ENCODE data around the gene GDAP1L1. TPM values are rescaled to one million over a fixed set of nuclear protein-coding genes. Genes with fewer than 3 reads are reported as not detected.
A peak's percentile ranks its signal among the peaks of the same experiment; 100 is the strongest.

The GDAP1L1 gene
- polyA plus RNA-seq, 1 of the 3 experiments (the other 2 are of a cell fraction) = 0.30 TPM

DNA sequence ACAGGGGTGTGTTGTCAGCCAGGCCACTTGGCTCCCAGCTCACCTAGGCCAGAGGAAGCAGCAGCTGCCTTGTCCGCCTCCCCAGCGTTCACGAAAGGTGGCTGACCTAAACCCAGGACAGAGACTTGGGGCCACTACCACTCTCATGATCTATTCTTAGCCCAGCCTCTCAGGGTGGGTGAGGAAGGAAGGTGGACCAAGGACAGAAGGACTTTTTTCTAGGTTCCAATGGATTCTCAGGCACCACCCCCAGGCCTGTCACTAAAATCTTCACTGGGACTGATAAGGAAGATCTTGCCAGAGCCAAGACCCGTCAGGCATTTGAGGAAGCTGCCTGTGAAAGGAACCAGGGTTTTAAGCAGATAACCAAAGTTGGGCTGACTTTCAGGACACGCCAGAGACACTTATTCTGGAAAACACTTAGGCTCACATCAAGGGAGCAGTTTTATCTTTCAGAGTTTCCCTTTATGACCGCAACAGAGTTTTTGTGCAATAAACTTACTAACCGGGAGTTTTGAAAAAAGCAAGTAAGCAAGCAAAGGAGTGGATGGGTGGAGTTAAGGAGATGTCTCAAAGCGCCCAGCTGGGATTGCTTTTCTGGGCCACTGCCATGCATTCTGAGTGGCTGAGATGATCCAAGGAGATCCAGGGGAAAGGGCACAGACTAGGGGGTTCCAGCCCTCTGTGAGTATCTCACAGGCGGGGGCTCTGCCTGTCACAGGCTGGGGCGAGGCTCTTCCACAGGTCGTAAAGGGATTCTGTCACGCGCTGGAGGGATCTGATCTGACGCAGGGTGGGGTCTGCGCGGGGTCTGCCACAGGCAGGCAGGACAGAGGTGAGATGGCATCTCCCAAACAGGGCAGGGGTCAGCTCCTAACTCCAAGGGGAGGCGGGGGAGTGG lies 62.9 kb downstream of the GDAP1L1 start:
- Histone ChIP-seq H3K9me2 (no peaks in the 10 kb centered on the region), H3K4me1 (ENCODE audit: control insufficient read depth in 1 of 2, insufficient read depth in 2 of 2, low read depth in 1 of 2, low read length in 1 of 2) (peaks cover 4 to 10% of the 10 kb centered on the region in 2 experiments; a peak in 1 of 4 replicates), H3K4me3 (ENCODE audit: low read depth in 2 of 2, low read length in 1 of 2) (peak overlapping the region; percentile 81 to 92), H3K27me3 (ENCODE audit: insufficient read depth) (no peaks in the 10 kb centered on the region), H3K9me3 (no peaks in the 10 kb centered on the region), H3K9ac (peak overlapping the region; percentile 71), H4K20me1 (ENCODE audit: insufficient read depth) (no peaks in the 10 kb centered on the region), H2AFZ (ENCODE audit: low read depth) (peak overlapping the region; percentile 98), H3K27ac (ENCODE audit: low read depth in 2 of 2, low read length in 1 of 2) (no peak overlapping the region), H3K36me3 (replicated peaks in 1 of 2; ENCODE audit: control insufficient read depth in 1 of 2, insufficient read depth in 2 of 2, low read length in 1 of 2) (peaks cover 2 to 3% of the 10 kb centered on the region in 2 experiments), H3F3A (replicated peaks; ENCODE audit: insufficient read depth) (no peaks in the 10 kb centered on the region), H3K4me2 (peak overlapping the region; percentile 95), H3K79me2 (ENCODE audit: insufficient read depth) (peaks cover 13% of the 10 kb centered on the region; the same call in 1 of the 2 replicates)
- TF ChIP-seq, protein P1, sequence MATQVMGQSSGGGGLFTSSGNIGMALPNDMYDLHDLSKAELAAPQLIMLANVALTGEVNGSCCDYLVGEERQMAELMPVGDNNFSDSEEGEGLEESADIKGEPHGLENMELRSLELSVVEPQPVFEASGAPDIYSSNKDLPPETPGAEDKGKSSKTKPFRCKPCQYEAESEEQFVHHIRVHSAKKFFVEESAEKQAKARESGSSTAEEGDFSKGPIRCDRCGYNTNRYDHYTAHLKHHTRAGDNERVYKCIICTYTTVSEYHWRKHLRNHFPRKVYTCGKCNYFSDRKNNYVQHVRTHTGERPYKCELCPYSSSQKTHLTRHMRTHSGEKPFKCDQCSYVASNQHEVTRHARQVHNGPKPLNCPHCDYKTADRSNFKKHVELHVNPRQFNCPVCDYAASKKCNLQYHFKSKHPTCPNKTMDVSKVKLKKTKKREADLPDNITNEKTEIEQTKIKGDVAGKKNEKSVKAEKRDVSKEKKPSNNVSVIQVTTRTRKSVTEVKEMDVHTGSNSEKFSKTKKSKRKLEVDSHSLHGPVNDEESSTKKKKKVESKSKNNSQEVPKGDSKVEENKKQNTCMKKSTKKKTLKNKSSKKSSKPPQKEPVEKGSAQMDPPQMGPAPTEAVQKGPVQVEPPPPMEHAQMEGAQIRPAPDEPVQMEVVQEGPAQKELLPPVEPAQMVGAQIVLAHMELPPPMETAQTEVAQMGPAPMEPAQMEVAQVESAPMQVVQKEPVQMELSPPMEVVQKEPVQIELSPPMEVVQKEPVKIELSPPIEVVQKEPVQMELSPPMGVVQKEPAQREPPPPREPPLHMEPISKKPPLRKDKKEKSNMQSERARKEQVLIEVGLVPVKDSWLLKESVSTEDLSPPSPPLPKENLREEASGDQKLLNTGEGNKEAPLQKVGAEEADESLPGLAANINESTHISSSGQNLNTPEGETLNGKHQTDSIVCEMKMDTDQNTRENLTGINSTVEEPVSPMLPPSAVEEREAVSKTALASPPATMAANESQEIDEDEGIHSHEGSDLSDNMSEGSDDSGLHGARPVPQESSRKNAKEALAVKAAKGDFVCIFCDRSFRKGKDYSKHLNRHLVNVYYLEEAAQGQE (IDR thresholded peaks at IDR 0.05; ENCODE audit: low read depth, low read length) = no peak
- TF ChIP-seq, protein P2, sequence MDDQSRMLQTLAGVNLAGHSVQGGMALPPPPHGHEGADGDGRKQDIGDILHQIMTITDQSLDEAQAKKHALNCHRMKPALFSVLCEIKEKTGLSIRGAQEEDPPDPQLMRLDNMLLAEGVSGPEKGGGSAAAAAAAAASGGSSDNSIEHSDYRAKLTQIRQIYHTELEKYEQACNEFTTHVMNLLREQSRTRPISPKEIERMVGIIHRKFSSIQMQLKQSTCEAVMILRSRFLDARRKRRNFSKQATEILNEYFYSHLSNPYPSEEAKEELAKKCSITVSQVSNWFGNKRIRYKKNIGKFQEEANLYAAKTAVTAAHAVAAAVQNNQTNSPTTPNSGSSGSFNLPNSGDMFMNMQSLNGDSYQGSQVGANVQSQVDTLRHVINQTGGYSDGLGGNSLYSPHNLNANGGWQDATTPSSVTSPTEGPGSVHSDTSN (IDR thresholded peaks at IDR 0.05) = no peak
- no peak for TF ChIP-seq RAD21 (IDR thresholded peaks at IDR 0.05; ENCODE audit: low read length)
- TF ChIP-seq USF2 (IDR thresholded peaks at IDR 0.05; ENCODE audit: borderline replicate concordance, low read depth, low read length) = no peak
- no peak for TF ChIP-seq MAX (IDR thresholded peaks at IDR 0.05; ENCODE audit: low read depth)
- no peak for TF ChIP-seq SIN3A (IDR thresholded peaks at IDR 0.05; ENCODE audit: borderline replicate concordance, low read depth, low read length)
- TF ChIP-seq POLR2AphosphoS5 (IDR thresholded peaks at IDR 0.05; ENCODE audit: low read depth, low read length) = no peak
- TF ChIP-seq FOXJ3 (CRISPR knock-in tag; IDR thresholded peaks at IDR 0.05) = no peak
- no peak for TF ChIP-seq CHD2 (IDR thresholded peaks at IDR 0.05; ENCODE audit: low read length, partially characterized antibody)
- no peak for TF ChIP-seq GABPA (IDR thresholded peaks at IDR 0.05; ENCODE audit: low read depth)
- no peak for TF ChIP-seq MXI1 (IDR thresholded peaks at IDR 0.05; ENCODE audit: low read depth, low read length)
- no peak for TF ChIP-seq TEAD4 (IDR thresholded peaks at IDR 0.05; ENCODE audit: borderline replicate concordance, insufficient read depth)
- CTCF ChIA-PET = interaction anchor here (0.8 to 10.7 kb wide), 27 partner anchors 9 to 196 kb away, joined by 3 to 264 read pairs (median 6); partner anchors contain the start of genes GDAP1L1 and OSER1
- 49% methylated on average over 9 of the region's 17 CpGs for WGBS (ENCODE audit: low lambda C conversion rate)
- no peak for DNase-seq
- POLR2A ChIA-PET = interaction anchor here (0.7 kb wide), 1 partner anchor 63 kb away, joined by 4 read pairs; the partner anchor contains the start of gene GDAP1L1

All from SK-N-SH (cell line).